GM21381 (cell line): Measurements from ENCODE around the gene RAB36.

Experiments used
- ATAC-seq: cut with Tn5 transposase; IDR thresholded peaks from one replicate; pipeline ENCODE4 v1.9.1; 2021; ENCODE audit warnings: mild to moderate bottlenecking, moderate library complexity; ENCODE audit not compliant: unreplicated experiment

RAB36 gene

DNA sequence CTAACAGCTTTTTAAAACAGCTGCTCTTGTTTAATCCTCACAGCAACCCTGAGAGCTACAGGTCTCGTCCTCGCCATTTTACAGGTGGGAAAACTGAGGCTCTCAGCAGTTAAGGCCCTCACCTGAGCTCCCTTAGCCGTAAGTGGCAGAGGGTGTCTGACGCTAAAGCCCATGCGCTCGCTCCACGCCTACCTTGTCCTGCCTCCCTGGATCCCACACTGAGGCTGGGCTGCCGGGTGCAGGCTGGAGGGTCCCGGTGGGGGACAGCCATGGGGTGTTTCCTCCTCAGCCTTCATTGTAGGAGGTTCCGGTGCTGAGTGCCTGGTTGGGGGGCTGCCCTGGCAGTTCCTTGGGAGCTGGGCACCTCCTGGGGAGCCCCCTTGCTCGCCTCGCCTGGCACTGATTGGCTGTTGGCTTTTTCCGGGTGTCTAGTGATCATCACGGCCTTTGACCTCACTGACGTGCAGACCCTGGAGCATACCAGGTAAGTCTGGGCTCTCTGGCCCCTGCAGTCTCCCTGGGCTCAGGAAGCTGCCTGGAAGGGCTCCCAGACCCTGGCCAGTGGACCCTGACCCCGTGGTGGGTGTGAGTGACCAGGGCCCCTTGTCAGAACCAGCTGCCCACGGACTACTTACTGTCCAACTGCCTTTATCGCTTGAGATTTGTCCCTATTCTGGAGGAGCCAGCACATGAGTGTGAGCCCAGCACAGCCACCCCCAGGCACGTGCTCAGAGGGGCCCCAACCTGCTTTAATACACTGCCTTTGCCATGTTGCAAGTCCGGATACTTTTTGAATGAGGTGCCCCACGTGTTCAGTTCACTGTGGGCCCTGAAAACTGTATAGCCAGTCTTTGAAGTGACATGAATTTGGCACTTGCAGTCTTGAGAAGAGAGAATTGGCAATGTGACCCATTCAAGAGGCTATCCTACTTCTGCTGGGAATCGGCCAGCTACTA, 12.6 kb downstream of the RAB36 start:
- no peak for ATAC-seq

DNA sequence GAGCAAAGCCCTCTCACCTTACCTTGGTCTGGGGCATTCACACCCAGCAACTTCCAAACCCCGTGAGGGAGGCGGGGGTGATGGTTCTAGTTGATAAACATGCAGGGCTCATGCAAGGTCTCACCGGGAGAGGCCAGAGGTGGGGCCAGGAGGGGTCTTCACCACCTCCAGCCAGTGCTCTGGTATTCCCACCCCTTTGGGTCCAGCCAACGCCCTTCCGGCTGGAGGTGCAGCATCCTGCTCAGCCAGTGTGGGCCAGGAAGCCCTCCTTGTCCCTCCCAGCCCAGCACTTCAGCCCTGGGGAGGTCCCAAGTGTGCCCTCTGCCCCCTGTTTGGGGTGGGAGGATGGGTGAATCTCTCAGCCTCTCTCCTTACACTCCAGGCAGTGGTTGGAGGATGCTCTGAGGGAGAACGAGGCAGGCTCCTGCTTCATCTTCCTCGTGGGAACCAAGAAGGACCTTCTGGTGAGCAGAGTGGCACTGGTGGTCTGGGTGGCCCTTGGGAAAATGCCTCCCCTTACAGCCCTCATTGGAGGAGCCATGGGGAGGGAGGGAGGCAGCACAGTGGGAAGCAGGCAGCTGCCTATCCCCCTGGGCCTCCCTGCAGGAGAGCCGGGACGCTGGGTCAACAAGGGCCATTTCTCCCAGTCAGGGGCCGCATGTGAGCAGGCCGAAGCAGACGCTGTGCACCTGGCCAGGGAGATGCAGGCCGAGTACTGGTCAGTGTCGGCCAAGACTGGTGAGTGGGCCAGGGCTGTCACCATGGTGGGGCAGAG, 13.4 kb downstream of the RAB36 start:
- no peak for ATAC-seq

GRCh38 chr22:23159291-23159630, 14.0 kb downstream of the RAB36 start:
- ATAC-seq: no peak

DNA sequence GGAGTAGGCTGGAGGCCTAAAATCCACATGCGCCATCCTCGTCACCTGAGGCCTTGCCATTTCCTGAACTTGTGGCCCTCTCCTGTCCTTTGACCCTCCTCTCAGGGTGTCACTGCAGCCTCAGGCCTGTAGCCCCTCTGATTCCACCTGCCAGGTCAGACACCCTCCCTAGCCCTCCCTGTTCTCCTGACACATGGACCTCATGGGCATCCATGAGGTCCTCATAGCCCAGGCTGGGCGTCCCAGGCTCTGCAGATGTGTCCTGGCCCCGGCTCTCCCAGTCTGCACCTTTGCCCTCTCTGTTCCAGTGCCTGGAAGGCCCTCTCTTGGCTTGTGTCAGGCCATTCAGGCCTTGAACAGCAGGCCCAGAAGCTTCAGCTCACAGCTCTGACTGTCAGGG, 15.8 kb downstream of the RAB36 start:
- no peak for ATAC-seq

- ATAC-seq: no peak
Measured at GRCh38 chr22:23161574-23161973, 16.3 kb downstream of the RAB36 start.

- no peak for ATAC-seq
Measured at GRCh38 chr22:23163665-23164064, 18.4 kb downstream of the RAB36 start.

GRCh38 chr22:23164091-23164490, 18.8 kb downstream of the RAB36 start:
- ATAC-seq: no peak

- ATAC-seq: no peak
Measured at GRCh38 chr22:23166042-23166831, 21.0 kb downstream of the RAB36 start.

GRCh38 chr22:23166841-23167616, 21.8 kb downstream of the RAB36 start:
- ATAC-seq: no peak

DNA sequence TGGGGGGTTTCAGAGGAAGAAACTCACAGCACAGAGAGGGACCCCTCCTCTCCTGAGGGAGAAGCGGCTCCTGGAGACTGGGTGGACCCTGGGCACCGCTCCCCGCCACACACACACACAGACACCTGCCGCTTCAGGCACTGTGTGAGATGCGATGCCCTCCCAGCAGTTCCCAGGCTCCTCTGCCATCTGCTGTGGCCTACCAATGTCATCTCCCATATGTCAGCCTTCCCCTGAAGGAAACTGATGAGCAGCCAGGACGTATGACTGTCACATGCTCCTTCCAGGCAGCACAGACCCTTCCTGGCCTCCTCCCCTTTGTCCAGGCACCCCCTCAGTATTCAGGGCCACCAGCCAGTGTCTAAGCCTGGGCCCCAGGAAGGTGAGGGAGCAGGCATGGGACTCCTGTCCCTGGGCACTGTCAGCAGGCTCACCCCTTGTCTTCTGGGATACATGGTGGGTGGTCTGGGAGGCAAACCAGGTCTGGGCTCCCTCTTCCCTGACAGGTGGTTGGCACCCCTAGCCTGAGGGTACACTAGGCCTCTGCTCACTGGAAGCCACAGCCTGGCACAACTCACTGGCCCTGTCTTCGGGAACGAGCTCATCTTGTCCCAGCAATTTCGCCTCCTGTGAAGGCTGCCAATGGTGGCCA, 23.2 kb downstream of the RAB36 start:
- no peak for ATAC-seq

- no peak for ATAC-seq
Measured at GRCh38 chr22:23169043-23169406, 23.7 kb downstream of the RAB36 start.

GRCh38 chr22:23175817-23176644, 30.8 kb downstream of the RAB36 start:
- ATAC-seq: no peak

- no peak for ATAC-seq
Measured at GRCh38 chr22:23176645-23177027, 31.4 kb downstream of the RAB36 start.

- no peak for ATAC-seq
Measured at GRCh38 chr22:23177197-23177596, 31.9 kb downstream of the RAB36 start.

DNA sequence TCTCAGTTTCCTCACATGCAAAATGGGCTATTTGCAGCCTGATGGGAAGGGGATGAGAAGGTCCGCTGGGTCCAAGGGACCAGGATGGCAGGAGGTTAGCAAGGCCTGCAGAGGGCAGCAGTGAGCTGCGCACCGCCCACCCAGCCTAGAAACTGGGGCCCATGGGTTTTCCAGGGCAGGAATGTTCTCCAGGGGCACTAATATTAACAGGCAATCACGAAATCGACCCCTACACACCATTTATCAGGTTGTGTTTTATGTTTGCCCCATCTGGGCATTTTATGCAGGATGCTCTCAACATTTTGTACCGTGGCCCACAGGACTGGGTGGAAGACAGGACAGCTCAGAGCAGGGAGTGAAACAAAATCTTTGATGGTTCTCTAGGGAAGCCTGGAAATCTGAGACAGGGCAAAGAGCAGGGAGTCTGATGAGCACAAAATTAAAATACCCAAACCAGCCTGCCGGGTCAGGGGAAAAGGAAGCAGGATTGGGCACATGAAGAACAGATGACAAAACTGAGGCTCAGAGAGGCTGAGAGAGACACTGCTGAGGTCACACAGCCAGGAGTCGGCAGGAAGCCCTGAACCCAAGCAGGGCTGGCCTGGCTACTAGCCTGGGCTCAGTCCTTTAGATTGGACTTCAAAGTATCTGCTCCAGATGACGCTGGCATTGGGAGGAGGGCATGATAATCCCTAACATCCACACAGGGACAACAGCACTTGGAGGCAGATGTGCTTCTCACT, 33.4 kb downstream of the RAB36 start:
- ATAC-seq: no peak

GRCh38 chr22:23179381-23180299, 34.4 kb downstream of the RAB36 start:
- no peak for ATAC-seq

GRCh38 chr22:23180301-23180892, 35.1 kb downstream of the RAB36 start, which contains the start of gene BCR:
TSS of gene BCR (plus strand) at chr22:23180509. CDS start at chr22:23180961, 452 bp downstream.
- ATAC-seq: peak; percentile 54
